ENCODE results near the gene UBE2E2.

UBE2E2 gene

GRCh38 chr3:23533996-23534395 is 330.9 kb downstream of the UBE2E2 start:
- TF ChIP-seq, protein P1, sequence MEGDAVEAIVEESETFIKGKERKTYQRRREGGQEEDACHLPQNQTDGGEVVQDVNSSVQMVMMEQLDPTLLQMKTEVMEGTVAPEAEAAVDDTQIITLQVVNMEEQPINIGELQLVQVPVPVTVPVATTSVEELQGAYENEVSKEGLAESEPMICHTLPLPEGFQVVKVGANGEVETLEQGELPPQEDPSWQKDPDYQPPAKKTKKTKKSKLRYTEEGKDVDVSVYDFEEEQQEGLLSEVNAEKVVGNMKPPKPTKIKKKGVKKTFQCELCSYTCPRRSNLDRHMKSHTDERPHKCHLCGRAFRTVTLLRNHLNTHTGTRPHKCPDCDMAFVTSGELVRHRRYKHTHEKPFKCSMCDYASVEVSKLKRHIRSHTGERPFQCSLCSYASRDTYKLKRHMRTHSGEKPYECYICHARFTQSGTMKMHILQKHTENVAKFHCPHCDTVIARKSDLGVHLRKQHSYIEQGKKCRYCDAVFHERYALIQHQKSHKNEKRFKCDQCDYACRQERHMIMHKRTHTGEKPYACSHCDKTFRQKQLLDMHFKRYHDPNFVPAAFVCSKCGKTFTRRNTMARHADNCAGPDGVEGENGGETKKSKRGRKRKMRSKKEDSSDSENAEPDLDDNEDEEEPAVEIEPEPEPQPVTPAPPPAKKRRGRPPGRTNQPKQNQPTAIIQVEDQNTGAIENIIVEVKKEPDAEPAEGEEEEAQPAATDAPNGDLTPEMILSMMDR (IDR thresholded peaks at IDR 0.05; ENCODE audit: insufficient read depth, low read depth, low read length, missing control alignments), result no peak
- no peak for DNase-seq (ENCODE audit: low read depth)
- H3K4me3 ChIP-seq (ENCODE audit: low read length), result no peak overlapping the region

- no peak for DNase-seq (ENCODE audit: low read depth)
- H3K4me3 ChIP-seq (ENCODE audit: low read length), result no peak overlapping the region
These were observed 334.0 kb downstream of the UBE2E2 start for GRCh38 chr3:23537101-23537551.

GRCh38 chr3:23539185-23539584 is 336.1 kb downstream of the UBE2E2 start:
- no peak for DNase-seq (ENCODE audit: low read depth)
- H3K4me3 ChIP-seq (ENCODE audit: low read length), result no peak overlapping the region
- TF ChIP-seq, protein P1 (IDR thresholded peaks at IDR 0.05; ENCODE audit: insufficient read depth, low read depth, low read length, missing control alignments), result no peak

More at GRCh38 chr3:23537101-23537551, 334.0 kb downstream of the UBE2E2 start:
- TF ChIP-seq, protein P1 (IDR thresholded peaks at IDR 0.05; ENCODE audit: insufficient read depth, low read depth, low read length, missing control alignments), result no peak

DNA sequence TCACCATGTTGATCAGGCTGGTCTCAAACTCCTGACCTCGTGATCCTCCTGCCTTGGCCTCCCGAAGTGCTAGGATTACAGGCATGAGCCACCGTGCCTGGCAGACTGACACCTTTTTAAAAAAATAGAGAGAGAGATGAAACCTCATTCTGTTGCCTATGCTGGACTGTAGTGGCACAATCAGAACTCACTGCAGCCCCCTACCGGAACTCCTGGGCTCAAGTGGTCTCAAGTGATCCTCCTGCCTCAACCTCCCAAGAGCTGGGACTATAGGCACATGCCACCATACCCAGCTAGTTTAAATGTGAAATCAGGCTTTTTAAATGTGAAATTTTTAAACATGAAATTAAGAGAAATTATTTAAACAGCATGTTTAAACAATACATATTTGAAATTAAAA is 337.5 kb downstream of the UBE2E2 start:
- TF ChIP-seq, protein P1 (IDR thresholded peaks at IDR 0.05; ENCODE audit: insufficient read depth, low read depth, low read length, missing control alignments), result no peak
- no peak overlapping the region for H3K4me3 ChIP-seq (ENCODE audit: low read length)
- no peak for DNase-seq (ENCODE audit: low read depth)

- DNase-seq (ENCODE audit: low read depth), result no peak
- no peak overlapping the region for H3K4me3 ChIP-seq (ENCODE audit: low read length)
- TF ChIP-seq, protein P1 (IDR thresholded peaks at IDR 0.05; ENCODE audit: insufficient read depth, low read depth, low read length, missing control alignments), result no peak
These were observed 339.0 kb downstream of the UBE2E2 start for GRCh38 chr3:23542079-23542478.

DNA sequence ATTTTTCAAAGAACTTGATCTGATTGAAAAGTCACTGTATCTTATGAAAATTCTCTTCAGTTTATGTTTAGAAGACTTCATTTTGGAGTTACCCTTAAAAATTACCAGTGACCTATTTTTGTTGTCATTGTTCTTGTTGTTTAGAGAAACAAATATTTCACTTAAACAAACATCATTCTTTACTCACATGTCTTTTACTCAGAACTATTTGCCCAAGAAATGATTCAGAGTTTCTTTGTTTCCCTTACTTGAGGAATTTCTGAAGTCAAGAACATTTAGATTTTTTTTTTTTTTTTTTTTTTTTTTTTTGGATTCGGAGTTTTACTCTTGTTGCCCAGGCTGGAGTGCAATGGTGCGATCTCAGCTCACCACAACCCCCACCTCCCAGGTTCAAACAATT is 343.1 kb downstream of the UBE2E2 start:
- H3K4me3 ChIP-seq (ENCODE audit: low read length), result no peak overlapping the region
- peak; percentile 48 for DNase-seq (ENCODE audit: low read depth)
- TF ChIP-seq, protein P1 (IDR thresholded peaks at IDR 0.05; ENCODE audit: insufficient read depth, low read depth, low read length, missing control alignments), result no peak

- TF ChIP-seq, protein P1 (IDR thresholded peaks at IDR 0.05; ENCODE audit: insufficient read depth, low read depth, low read length, missing control alignments), result no peak
- DNase-seq (ENCODE audit: low read depth), result peak; percentile 23
- no peak overlapping the region for H3K4me3 ChIP-seq (ENCODE audit: low read length)
These were observed 345.0 kb downstream of the UBE2E2 start for GRCh38 chr3:23547905-23548650.
